Nephron (organoid): Measurements from ENCODE around the gene ANXA2R.
"Not testable (repeated sequence)": the region's sequence is repeated elsewhere in the genome, so short reads cannot be mapped to it uniquely, and the experiment has no call there.

ENCODE experiments used
- H3K27ac Mint-ChIP-seq, 3 experiments: 2 replicates each; pipeline ENCODE4 v1.8.0; 2020; ENCODE audit warnings: mixed read lengths in 3 of 3, mild to moderate bottlenecking in 2 of 3, moderate library complexity in 1 of 3
- H3K27me3 Mint-ChIP-seq: 2 replicates; pipeline ENCODE4 v1.8.0; 2021; ENCODE audit warnings: low read depth, mild to moderate bottlenecking, moderate library complexity, mixed read lengths
- H3K36me3 Mint-ChIP-seq: 2 replicates; pipeline ENCODE4 v1.8.0; 2020; ENCODE audit warnings: low read depth, mixed read lengths
- H3K4me1 Mint-ChIP-seq: 2 replicates; pipeline ENCODE4 v1.8.0; 2020; ENCODE audit warnings: mixed read lengths
- H3K4me3 Mint-ChIP-seq, 3 experiments: 2 replicates each; pipeline ENCODE4 v1.8.0; 2020; ENCODE audit warnings: mild to moderate bottlenecking in 3 of 3, mixed read lengths in 3 of 3, moderate library complexity in 2 of 3
- H3K9me3 Mint-ChIP-seq: 2 replicates; pipeline ENCODE4 v1.8.0; 2020; ENCODE audit warnings: mixed read lengths
- CTCF ChIP-seq, 3 experiments: fragments of 200-600 bp; sonication (generic); IDR thresholded peaks; one replicate each; pipeline ENCODE4 v1.5.0; 2021; ENCODE audit warnings: antibody characterized with exemption in 3 of 3; ENCODE audit not compliant: unreplicated experiment in 3 of 3

Gene ANXA2R

GRCh38 chr5:43036409-43036808 lies 3.7 kb downstream of the ANXA2R start:
- peaks cover 7% of the 10 kb centered on the region for H3K9me3 Mint-ChIP-seq
- H3K27me3 Mint-ChIP-seq: peaks cover 91% of the 10 kb centered on the region
- no peak overlapping the region for H3K4me3 Mint-ChIP-seq
- H3K27ac Mint-ChIP-seq: no peak overlapping the region
- no peak for TF ChIP-seq CTCF (IDR thresholded peaks at IDR 0.05; ENCODE audit: unreplicated experiment in 3 of 3)
- H3K4me1 Mint-ChIP-seq: peaks cover 29% of the 10 kb centered on the region
- H3K36me3 Mint-ChIP-seq: no peaks in the 10 kb centered on the region

- Mint-ChIP-seq H3K27ac (peak overlapping the region in 1 of 3 experiments; percentile 31), H3K9me3 (peaks cover 7% of the 10 kb centered on the region), H3K36me3 (no peaks in the 10 kb centered on the region), H3K27me3 (peaks cover 87% of the 10 kb centered on the region), H3K4me1 (peaks cover 14% of the 10 kb centered on the region), H3K4me3 (no peak overlapping the region)
- TF ChIP-seq CTCF (IDR thresholded peaks at IDR 0.05; ENCODE audit: unreplicated experiment in 3 of 3): no peak
Measured at GRCh38 chr5:43034591-43034968, 5.5 kb downstream of the ANXA2R start.

GRCh38 chr5:43033841-43034590 lies 6.1 kb downstream of the ANXA2R start:
- Mint-ChIP-seq H3K36me3 (no peaks in the 10 kb centered on the region), H3K27me3 (peaks cover 87% of the 10 kb centered on the region), H3K4me1 (peaks cover 13% of the 10 kb centered on the region), H3K4me3 (no peak overlapping the region), H3K27ac (peak overlapping the region in 1 of 3 experiments; percentile 31), H3K9me3 (peaks cover 7% of the 10 kb centered on the region)
- TF ChIP-seq CTCF (IDR thresholded peaks at IDR 0.05; ENCODE audit: unreplicated experiment in 3 of 3): no peak

- Mint-ChIP-seq H3K9me3 (no peaks in the 10 kb centered on the region), H3K36me3 (no peaks in the 10 kb centered on the region), H3K4me3 (no peak overlapping the region), H3K27ac (no peak overlapping the region), H3K4me1 (no peaks in the 10 kb centered on the region), H3K27me3 (peaks cover 84% of the 10 kb centered on the region)
- no peak for TF ChIP-seq CTCF (IDR thresholded peaks at IDR 0.05; ENCODE audit: unreplicated experiment in 3 of 3)
Measured at GRCh38 chr5:43027054-43027785, 12.9 kb downstream of the ANXA2R start.

- not testable (repeated sequence) for H3K36me3 Mint-ChIP-seq, H3K9me3 Mint-ChIP-seq, H3K4me3 Mint-ChIP-seq, H3K4me1 Mint-ChIP-seq, H3K27ac Mint-ChIP-seq
- H3K27me3 Mint-ChIP-seq: peaks cover 97% of the 10 kb centered on the region
Measured at GRCh38 chr5:43025184-43025950, 14.8 kb downstream of the ANXA2R start.

GRCh38 chr5:43024217-43024616 lies 15.9 kb downstream of the ANXA2R start:
- no peaks in the 10 kb centered on the region for H3K9me3 Mint-ChIP-seq
- peaks cover 97% of the 10 kb centered on the region for H3K27me3 Mint-ChIP-seq
- H3K36me3 Mint-ChIP-seq: no peaks in the 10 kb centered on the region
- H3K27ac Mint-ChIP-seq: no peak overlapping the region
- TF ChIP-seq CTCF (IDR thresholded peaks at IDR 0.05; ENCODE audit: unreplicated experiment in 3 of 3): no peak
- H3K4me1 Mint-ChIP-seq: peaks cover 12% of the 10 kb centered on the region
- H3K4me3 Mint-ChIP-seq: no peak overlapping the region
